Skeletal muscle tissue (tissue), 4 donors: ENCODE data around the gene VASP. TPM values are rescaled to one million over a fixed set of nuclear protein-coding genes. Genes with fewer than 3 reads are reported as not detected.

Experiments
- H3K27ac ChIP-seq: one replicate; pipeline ENCODE4 v1.7.0; 2013; ENCODE audit warnings: mild to moderate bottlenecking, low read depth, low read length, inconsistent platforms
- H3K27me3 ChIP-seq, 3 donors: one replicate each; pipeline ENCODE4 v1.7.0; 2013; ENCODE audit warnings: low read length in 3 of 3; ENCODE audit not compliant: control insufficient read depth in 3 of 3, insufficient read depth in 3 of 3
- H3K36me3 ChIP-seq, 3 donors: one replicate each; pipeline ENCODE4 v1.7.0; 2013; ENCODE audit warnings: low read length in 3 of 3; ENCODE audit not compliant: control insufficient read depth in 3 of 3, insufficient read depth in 3 of 3
- H3K4me1 ChIP-seq, 3 donors: one replicate each; pipeline ENCODE4 v1.7.0; 2013; ENCODE audit warnings: low read length in 3 of 3, mild to moderate bottlenecking in 3 of 3; ENCODE audit not compliant: control insufficient read depth in 3 of 3, insufficient read depth in 3 of 3
- H3K4me3 ChIP-seq, 3 donors: one replicate each; pipeline ENCODE4 v1.7.0; 2013; ENCODE audit warnings: low read length in 3 of 3
- H3K9ac ChIP-seq, 3 donors: one replicate each; pipeline ENCODE4 v1.7.0; 2013; ENCODE audit warnings: low read length in 3 of 3, mild to moderate bottlenecking in 3 of 3, moderate library complexity in 2 of 3, low read depth in 1 of 3
- H3K9me3 ChIP-seq, 3 donors: one replicate each; pipeline ENCODE4 v1.7.0; 2013; ENCODE audit warnings: low read length in 3 of 3; ENCODE audit not compliant: control insufficient read depth in 3 of 3
- total RNA-seq: library from RNA; depleted of rRNA; stranded (reverse); fragments of >200 nt; gene quantifications from one replicate; pipeline ENCODE4 v1.2.3, GENCODE V29; 2014
- donor health status: Osteomylitis.

Gene VASP
- total RNA-seq, 1 donor from 2014 or later: 32.4 TPM

- peaks cover 7 to 29% (median 14%) of the 10 kb centered on the region in 3 donors for H3K27me3 ChIP-seq
- H3K27ac ChIP-seq: no peak overlapping the region
- H3K9ac ChIP-seq: no peak overlapping the region
- no peaks in the 10 kb centered on the region for H3K9me3 ChIP-seq
- H3K36me3 ChIP-seq: peaks cover 0 to 2% (median 0%) of the 10 kb centered on the region in 3 donors
- peaks cover 23 to 51% (median 37%) of the 10 kb centered on the region in 3 donors for H3K4me1 ChIP-seq
- no peak overlapping the region for H3K4me3 ChIP-seq
These were observed 12.1 kb upstream of the VASP start for GRCh38 chr19:45495178-45495577.

- H3K4me1 ChIP-seq: peaks cover 23 to 49% (median 37%) of the 10 kb centered on the region in 3 donors
These were observed 10.8 kb upstream of the VASP start for GRCh38 chr19:45496349-45496953.

DNA sequence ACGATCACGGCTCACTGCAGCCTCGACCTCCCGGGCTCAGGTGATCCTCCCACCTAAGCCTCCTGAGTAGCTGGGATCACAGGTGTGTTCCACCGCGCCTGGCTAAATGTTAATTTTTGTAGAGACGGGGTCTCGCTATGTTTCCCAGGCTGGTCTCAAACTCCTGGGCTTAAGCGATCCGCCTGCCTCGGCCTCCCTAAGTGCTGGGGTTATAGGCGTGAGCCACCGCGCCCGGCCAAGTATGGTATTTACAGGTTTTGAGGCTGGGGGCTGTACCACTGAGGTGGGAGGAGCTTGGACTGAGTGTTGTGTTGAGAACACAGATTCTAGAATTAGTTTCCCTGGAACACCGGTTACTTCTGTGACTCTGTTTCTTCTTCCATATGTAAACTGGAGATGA lies 9.5 kb upstream of the VASP start:
- Histone ChIP-seq H3K27me3 (peaks cover 7 to 39% (median 14%) of the 10 kb centered on the region in 3 donors), H3K4me3 (no peak overlapping the region), H3K9ac (no peak overlapping the region), H3K27ac (no peak overlapping the region), H3K4me1 (peaks cover 23 to 38% (median 32%) of the 10 kb centered on the region in 3 donors), H3K9me3 (no peaks in the 10 kb centered on the region), H3K36me3 (no peaks in the 10 kb centered on the region)

More at GRCh38 chr19:45496349-45496953, 10.8 kb upstream of the VASP start:
- peak overlapping the region in 2 of 3 donors; percentile 60 to 62 for H3K9ac ChIP-seq
- no peaks in the 10 kb centered on the region for H3K9me3 ChIP-seq
- H3K27ac ChIP-seq: no peak overlapping the region
- peak overlapping the region; percentile 55 to 70 (median 64) for H3K4me3 ChIP-seq
- H3K27me3 ChIP-seq: peaks cover 7 to 35% (median 14%) of the 10 kb centered on the region in 3 donors
- H3K36me3 ChIP-seq: peaks cover 0 to 2% (median 0%) of the 10 kb centered on the region in 3 donors

DNA sequence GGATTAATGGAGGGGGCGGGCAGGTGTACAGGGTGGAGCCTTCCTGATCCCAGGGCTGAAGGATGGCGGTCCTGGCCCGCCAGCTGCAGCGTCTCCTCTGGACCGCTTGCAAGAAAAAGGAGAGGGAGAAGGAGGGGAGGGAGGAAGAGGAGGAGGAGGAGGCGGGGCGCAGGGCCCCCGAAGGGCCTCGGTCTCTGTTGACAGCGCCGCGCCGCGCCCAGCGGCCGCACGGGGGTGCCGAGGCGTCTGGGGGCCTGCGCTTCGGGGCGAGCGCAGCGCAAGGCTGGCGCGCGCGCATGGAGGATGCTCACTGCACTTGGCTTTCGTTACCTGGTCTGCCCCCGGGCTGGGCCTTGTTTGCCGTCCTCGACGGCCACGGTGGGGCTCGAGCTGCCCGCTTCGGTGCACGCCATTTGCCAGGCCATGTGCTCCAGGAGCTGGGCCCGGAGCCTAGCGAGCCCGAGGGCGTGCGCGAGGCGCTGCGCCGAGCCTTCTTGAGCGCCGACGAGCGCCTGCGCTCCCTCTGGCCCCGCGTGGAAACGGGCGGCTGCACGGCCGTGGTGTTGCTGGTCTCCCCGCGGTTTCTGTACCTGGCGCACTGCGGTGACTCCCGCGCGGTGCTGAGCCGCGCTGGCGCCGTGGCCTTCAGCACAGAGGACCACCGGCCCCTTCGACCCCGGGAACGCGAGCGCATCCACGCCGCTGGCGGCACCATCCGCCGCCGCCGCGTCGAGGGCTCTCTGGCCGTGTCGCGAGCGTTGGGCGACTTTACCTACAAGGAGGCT lies 8.7 kb upstream of the VASP start, which contains the start of gene PPM1N:
PPM1N (plus strand) TSS at position 33 of the 785 bp plus-strand sequence; CDS start at position 63, 30 bp downstream.
- no peak within 1 kb of the TSS for H3K27ac ChIP-seq
- H3K4me1 ChIP-seq: peaks cover 19 to 31% (median 28%) of the 10 kb centered on the region in 3 donors
- peak within 1 kb of the TSS; percentile 11 to 61 (median 56) for H3K4me3 ChIP-seq
- H3K9ac ChIP-seq: peak within 1 kb of the TSS in 1 of 3 donors; percentile 40
- H3K36me3 ChIP-seq: no peaks in the 10 kb centered on the region
- peaks cover 7 to 39% (median 14%) of the 10 kb centered on the region in 3 donors for H3K27me3 ChIP-seq
- H3K9me3 ChIP-seq: no peaks in the 10 kb centered on the region

- Histone ChIP-seq H3K36me3 (no peaks in the 10 kb centered on the region), H3K27me3 (peaks cover 7 to 32% (median 14%) of the 10 kb centered on the region in 3 donors), H3K27ac (no peak overlapping the region), H3K9me3 (no peaks in the 10 kb centered on the region), H3K4me1 (peaks cover 19 to 31% (median 28%) of the 10 kb centered on the region in 3 donors), H3K9ac (peak overlapping the region in 1 of 3 donors; percentile 40), H3K4me3 (peak overlapping the region in 2 of 3 donors; percentile 14 to 35)
These were observed 7.8 kb upstream of the VASP start for GRCh38 chr19:45499196-45500180.

DNA sequence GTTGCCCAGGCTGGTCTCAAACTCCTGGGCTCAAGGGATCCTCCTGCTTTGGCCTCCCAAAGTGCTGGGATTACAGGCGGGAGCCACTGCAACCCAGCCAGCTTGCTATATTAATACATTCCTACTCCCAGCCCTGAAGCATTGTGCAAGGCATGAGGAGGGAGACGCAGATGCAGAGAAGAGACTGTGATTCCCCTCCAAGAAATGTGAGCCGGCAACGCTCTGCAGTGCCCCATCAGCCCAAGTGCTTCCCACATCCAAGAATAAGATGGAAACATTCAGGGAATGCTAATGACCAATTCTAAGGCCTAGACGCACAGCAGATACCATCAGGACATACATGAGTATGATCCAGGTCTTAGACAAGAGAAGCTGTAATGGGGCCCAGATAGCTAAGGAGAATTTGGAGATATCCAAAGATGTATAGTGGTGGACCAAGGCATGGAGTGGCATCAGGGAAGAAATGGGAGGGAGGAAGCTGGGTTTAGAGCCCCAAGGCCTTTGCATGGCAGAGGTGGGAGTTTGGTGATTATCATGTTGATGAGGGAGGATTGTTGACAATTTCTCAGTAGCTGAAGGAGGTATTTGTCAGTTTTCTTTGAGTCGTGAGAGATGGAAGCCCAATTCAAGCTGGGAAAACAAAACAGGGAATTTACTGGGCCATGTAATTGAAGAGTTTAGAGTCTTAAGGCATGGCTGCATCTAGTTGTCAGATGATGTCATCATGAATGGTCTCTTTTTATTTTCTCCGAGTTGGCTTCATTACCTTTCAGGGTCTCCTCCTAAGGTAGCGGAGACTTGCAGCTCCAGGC lies 6.2 kb upstream of the VASP start:
- Histone ChIP-seq H3K9ac (no peak overlapping the region), H3K4me3 (no peak overlapping the region), H3K9me3 (no peaks in the 10 kb centered on the region), H3K27ac (no peak overlapping the region), H3K36me3 (no peaks in the 10 kb centered on the region), H3K4me1 (peaks cover 16 to 26% (median 23%) of the 10 kb centered on the region in 3 donors), H3K27me3 (peaks cover 7 to 24% (median 8%) of the 10 kb centered on the region in 3 donors)

DNA sequence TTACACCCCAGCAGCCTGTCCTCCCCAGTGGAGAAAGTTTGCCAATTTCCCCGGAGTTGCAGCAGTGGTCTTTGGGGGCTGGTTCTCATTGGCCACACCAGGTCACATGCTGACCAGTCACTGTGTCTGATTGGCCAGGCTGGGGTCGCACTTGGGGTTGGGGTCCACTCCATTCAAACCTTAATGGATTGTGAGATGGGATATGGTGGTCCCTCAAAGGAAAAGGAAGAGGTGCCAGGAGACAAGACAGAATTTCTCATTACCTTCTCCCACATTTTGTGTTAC lies 5.6 kb upstream of the VASP start:
- Histone ChIP-seq H3K9me3 (no peaks in the 10 kb centered on the region), H3K4me1 (peaks cover 13 to 23% (median 20%) of the 10 kb centered on the region in 3 donors), H3K9ac (no peak overlapping the region), H3K36me3 (no peaks in the 10 kb centered on the region), H3K27ac (no peak overlapping the region), H3K4me3 (no peak overlapping the region), H3K27me3 (peaks cover 6 to 23% (median 7%) of the 10 kb centered on the region in 3 donors)

- Histone ChIP-seq H3K27me3 (peaks cover 6 to 23% (median 7%) of the 10 kb centered on the region in 3 donors), H3K9me3 (no peaks in the 10 kb centered on the region), H3K27ac (no peak overlapping the region), H3K4me3 (no peak overlapping the region), H3K9ac (no peak overlapping the region), H3K36me3 (no peaks in the 10 kb centered on the region), H3K4me1 (peaks cover 12 to 22% (median 18%) of the 10 kb centered on the region in 3 donors)
These were observed 5.2 kb upstream of the VASP start for GRCh38 chr19:45502111-45502510.

DNA sequence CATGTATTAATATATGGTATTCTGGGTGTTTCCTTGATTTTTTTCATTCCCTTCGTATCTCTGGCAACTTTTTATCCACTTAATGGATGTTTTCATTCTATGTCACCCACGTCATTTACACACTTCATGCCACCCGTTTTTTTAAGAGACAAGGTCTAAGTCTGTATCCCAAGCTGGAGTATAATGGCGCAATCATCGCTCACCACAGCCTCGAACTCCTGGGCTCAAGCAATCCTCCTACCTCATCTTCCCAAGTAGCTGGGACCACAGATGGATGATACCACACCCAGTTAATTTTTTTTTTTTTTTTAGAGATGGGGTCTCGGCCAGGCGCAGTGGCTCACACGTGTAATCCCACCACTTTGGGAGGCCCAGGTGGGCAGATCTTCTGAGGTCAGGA lies 3.4 kb upstream of the VASP start:
- H3K4me1 ChIP-seq: peaks cover 10 to 21% (median 15%) of the 10 kb centered on the region in 3 donors
- no peaks in the 10 kb centered on the region for H3K9me3 ChIP-seq

More for the DNA sequence above, 3.4 kb upstream of the VASP start:
- H3K36me3 ChIP-seq: no peaks in the 10 kb centered on the region
- H3K9ac ChIP-seq: no peak overlapping the region
- no peak overlapping the region for H3K27ac ChIP-seq
- no peak overlapping the region for H3K4me3 ChIP-seq
- peaks cover 6 to 14% (median 7%) of the 10 kb centered on the region in 3 donors for H3K27me3 ChIP-seq
